GM12872 (cell line): ENCODE results near the gene PA2G4.

Experiments used
- CTCF ChIP-seq: IDR thresholded peaks from 3 replicates; pipeline ENCODE4 v1.5.1; 2011; ENCODE audit warnings: low read depth, mild to moderate bottlenecking, low read length, moderate library complexity; ENCODE audit not compliant: insufficient read depth

PA2G4 gene

DNA sequence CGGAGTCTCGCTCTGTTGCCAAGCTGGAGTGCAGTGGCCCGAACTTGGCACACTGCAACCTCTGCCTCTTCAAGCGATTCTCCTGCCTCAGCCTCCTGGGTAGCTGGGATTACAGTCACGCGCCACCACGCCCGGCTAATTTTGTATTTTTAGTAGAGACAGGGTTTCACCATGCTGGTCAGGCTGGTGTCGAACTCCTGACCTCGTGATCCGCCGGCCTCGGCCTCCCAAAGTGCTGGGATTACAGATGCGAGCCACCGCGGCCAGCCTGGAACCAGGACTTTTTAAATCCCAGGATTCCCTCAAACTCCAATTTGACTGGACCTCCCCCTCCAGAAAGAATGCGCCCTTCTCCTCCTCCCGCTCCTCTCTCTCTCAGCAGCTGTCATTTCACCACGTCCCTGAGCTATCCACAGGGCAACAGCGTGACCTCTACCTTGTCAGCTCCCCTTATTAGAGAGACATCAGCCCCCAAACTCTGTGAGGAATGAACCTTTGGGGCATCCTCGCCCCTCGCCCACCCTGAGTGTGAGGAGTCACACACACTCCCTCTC lies 25.7 kb downstream of the PA2G4 start:
- TF ChIP-seq CTCF = no peak

DNA sequence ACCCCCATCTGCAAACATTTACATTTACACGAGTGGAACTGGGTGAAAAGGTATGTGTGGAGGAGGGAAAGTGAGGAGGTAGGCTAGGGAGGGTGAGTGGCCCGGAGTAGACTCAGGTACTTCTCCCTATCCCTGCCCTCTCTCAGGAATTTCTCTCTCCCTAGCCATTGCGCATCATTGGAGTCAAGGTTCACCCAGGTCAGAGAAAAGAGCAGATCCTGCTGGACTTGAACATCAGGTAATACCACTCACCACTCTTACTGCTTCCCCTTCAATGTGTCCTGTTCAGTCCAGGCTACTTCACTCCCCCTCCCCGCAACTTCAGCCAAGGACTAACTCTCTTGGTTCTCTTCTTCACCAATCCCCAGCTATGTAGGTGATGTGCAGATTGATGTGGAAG lies 26.5 kb downstream of the PA2G4 start:
- TF ChIP-seq CTCF = no peak

GRCh38 chr12:56134897-56135296 lies 30.5 kb downstream of the PA2G4 start:
- TF ChIP-seq CTCF = no peak

- no peak for TF ChIP-seq CTCF
Observed at GRCh38 chr12:56137853-56138571, 33.7 kb downstream of the PA2G4 start.

DNA sequence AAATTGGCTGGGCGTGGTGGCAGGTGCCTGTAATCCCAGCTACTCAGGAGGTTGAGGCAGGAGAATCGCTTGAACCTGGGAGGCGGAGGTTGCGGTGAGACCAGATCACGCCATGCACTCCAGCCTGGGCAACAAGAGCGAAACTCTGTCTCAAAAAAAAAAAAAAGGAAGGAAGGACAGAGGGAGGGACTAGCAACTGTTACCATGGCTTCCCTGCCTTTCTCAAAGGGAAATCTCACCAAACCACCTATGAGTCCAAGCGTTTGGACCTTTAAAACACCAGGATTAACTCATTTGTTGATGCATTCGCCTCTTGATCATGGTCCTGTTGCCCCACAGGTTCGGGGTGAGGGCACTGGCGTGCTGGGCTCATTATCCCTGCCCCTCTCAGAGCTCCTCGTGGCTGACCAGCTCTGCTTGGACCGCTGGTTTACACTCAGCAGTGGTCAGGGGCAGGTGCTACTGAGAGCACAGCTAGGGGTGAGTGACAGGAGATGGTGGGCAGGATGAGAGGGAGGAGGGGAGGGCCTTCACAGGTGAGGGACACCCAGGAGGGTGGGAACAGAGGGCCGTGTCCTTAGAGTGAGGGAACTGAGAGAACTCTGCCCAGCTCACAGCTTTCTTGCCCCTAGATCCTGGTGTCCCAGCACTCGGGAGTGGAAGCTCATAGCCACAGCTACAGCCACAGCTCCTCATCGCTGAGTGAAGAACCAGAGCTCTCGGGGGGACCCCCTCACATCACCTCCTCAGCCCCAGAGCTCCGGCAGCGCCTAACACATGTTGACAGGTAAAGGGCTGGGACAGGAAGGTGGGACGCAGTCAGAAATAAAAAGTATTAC lies 37.8 kb downstream of the PA2G4 start:
- no peak for TF ChIP-seq CTCF

DNA sequence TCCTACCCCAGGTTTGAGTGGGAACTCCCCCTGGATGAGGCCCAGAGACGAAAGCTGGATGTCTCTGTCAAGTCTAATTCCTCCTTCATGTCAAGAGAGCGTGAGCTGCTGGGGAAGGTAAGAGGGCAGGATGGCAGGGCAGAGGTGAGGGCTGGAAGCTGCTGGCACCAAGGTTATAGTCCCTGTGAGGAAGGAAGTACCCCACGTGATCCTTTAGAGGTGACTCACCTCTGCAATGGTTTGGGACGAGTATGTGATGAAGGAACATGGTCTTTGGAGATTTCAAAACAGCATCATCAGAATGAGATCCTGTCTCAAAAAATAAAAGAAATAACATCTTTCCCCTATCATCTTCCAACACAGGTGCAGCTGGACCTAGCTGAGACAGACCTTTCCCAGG lies 38.9 kb downstream of the PA2G4 start:
- no peak for TF ChIP-seq CTCF

GRCh38 chr12:56143870-56144269 lies 39.5 kb downstream of the PA2G4 start:
- TF ChIP-seq CTCF = no peak
